ENCODE results near the gene POGLUT2.

GRCh38 chr13:102847272-102848234, 48.8 kb upstream of the POGLUT2 start:
- TF ChIP-seq POLR2A (IDR thresholded peaks at IDR 0.05; ENCODE audit: low read depth, low read length) (no peak), CTCF (IDR thresholded peaks at IDR 0.05; ENCODE audit: extremely low read depth in 1 of 2, insufficient read depth in 1 of 2, low read depth in 1 of 2, low read length in 2 of 2) (peak; percentile 54 to 60), MAX (IDR thresholded peaks at IDR 0.05; ENCODE audit: insufficient read depth, insufficient read length) (no peak)
